Ascending aorta (tissue), 2 donors: Measurements from ENCODE around the gene MED14. TPM values are rescaled to one million over a fixed set of nuclear protein-coding genes. Genes with fewer than 3 reads are reported as not detected.

Experiments used
- DNase-seq, 2 donors: peaks; one replicate each; pipeline ENCODE4 v3.0.0-alpha.2; 2019; ENCODE audit warnings: low spot score in 2 of 2
- H3K27ac ChIP-seq, 2 donors: fragments of 200-600 bp; sonication (generic); one replicate each; pipeline ENCODE4 v1.5.1; 2016 to 2017; ENCODE audit warnings: mild to moderate bottlenecking in 1 of 2
- H3K27me3 ChIP-seq: fragments of 200-600 bp; sonication (generic); one replicate; pipeline ENCODE4 v1.5.1; 2017
- H3K36me3 ChIP-seq, 2 donors: fragments of 200-600 bp; sonication (generic); one replicate each; pipeline ENCODE4 v1.5.1; 2016
- H3K4me1 ChIP-seq, 2 donors: fragments of 200-600 bp; sonication (generic); one replicate each; pipeline ENCODE4 v1.5.1; 2016 to 2017; ENCODE audit warnings: mild to moderate bottlenecking in 1 of 2
- H3K4me3 ChIP-seq, 2 donors: fragments of 200-600 bp; sonication (generic); one replicate each; pipeline ENCODE4 v1.5.1; 2016 to 2017; ENCODE audit warnings: mild to moderate bottlenecking in 1 of 2
- H3K9me3 ChIP-seq, 2 donors: fragments of 200-600 bp; sonication (generic); one replicate each; pipeline ENCODE4 v1.5.1; 2016
- intact Hi-C: fragments of 100-400 bp; cut with DNase I; formaldehyde crosslinking; loops from one replicate; pipeline ENCODE4 v1.15.1; 2023
- total RNA-seq: library from RNA; depleted of rRNA; stranded (reverse); fragments of >200 nt; gene quantifications from one replicate; pipeline ENCODE4 v1.1.0, GENCODE V29; 2016
- TF ChIP-seq, protein P1 (sequence below), 3 experiments: fragments of 200-600 bp in 2 of 3; fragments of 450-650 bp in 1 of 3; sonication (generic) in 2 of 3; IDR thresholded peaks; one replicate each; pipeline ENCODE4 v1.5.1; 2016 to 2019; ENCODE audit warnings: antibody characterized with exemption in 3 of 3, mild to moderate bottlenecking in 1 of 3, moderate library complexity in 1 of 3

MED14 gene
- total RNA-seq, 1 donor from 2014 or later: 10.5 TPM

DNA sequence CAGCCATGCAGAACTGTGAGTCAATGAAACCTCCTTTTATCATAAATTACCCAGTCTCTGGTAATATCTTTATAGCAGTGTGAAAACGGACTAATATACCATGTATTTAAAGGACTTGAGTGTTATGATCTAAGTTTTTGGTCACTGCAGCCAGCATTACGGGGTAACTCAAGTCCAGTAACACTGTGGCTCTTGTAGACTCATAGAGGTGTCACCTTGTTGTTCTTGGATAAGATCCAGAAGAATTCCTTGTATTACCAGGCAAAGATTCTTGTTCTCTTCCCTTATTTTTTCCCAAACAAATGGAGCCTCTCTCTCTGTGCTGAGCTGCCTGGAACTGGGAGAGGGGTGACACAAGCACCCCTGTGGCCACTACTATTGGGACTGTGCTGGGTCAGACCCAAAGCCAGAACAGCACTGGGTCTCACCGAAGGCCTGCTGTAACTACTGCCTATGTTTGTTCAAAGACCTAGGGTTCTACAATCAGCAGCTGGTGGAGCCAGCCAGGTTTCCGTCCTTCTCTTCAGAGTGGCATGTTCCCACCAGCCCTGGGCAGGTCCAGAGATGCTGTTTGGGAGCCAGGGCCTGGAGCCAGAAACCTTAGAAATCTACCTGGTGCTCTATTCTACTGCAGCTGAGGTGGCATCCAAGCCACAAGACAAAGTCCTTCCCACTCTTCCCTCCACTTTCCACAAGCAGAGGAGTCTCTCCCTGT lies 43.7 kb upstream of the MED14 start:
- Histone ChIP-seq H3K4me1 (peaks cover 0 to 3% of the 10 kb centered on the region in 2 donors), H3K36me3 (no peaks in the 10 kb centered on the region), H3K9me3 (no peaks in the 10 kb centered on the region), H3K27me3 (no peaks in the 10 kb centered on the region), H3K27ac (peak overlapping the region; percentile 4 to 55), H3K4me3 (no peak overlapping the region)
- DNase-seq: no peak
- TF ChIP-seq, protein P1, sequence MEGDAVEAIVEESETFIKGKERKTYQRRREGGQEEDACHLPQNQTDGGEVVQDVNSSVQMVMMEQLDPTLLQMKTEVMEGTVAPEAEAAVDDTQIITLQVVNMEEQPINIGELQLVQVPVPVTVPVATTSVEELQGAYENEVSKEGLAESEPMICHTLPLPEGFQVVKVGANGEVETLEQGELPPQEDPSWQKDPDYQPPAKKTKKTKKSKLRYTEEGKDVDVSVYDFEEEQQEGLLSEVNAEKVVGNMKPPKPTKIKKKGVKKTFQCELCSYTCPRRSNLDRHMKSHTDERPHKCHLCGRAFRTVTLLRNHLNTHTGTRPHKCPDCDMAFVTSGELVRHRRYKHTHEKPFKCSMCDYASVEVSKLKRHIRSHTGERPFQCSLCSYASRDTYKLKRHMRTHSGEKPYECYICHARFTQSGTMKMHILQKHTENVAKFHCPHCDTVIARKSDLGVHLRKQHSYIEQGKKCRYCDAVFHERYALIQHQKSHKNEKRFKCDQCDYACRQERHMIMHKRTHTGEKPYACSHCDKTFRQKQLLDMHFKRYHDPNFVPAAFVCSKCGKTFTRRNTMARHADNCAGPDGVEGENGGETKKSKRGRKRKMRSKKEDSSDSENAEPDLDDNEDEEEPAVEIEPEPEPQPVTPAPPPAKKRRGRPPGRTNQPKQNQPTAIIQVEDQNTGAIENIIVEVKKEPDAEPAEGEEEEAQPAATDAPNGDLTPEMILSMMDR (IDR thresholded peaks at IDR 0.05): no peak
- intact Hi-C loops: no loop called here

DNA sequence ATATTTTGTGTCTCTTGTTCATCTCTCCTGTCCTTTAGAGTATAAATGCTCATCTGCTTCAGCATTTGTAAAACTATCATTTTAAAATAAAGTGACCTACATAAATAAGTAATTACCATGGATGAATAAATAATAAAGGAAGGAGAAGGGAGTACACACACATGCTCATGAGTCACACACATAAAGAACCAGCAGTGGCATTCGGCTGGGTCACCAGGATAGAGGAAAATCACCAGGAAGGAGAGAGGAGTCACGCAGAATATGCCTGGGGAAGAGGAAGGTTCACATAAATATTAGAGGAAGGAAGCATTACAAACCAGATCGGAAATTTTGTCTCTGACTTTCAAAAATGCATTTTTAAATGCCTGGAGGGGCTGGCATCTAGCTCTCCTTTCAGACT lies 38.5 kb upstream of the MED14 start:
- H3K4me1 ChIP-seq: no peaks in the 10 kb centered on the region
- TF ChIP-seq, protein P1 (IDR thresholded peaks at IDR 0.05): no peak
- H3K4me3 ChIP-seq: no peak overlapping the region
- H3K9me3 ChIP-seq: no peaks in the 10 kb centered on the region
- DNase-seq: no peak
- no peaks in the 10 kb centered on the region for H3K27me3 ChIP-seq
- no peaks in the 10 kb centered on the region for H3K36me3 ChIP-seq
- peak overlapping the region in 1 of 2 donors; percentile 16 for H3K27ac ChIP-seq
- intact Hi-C loops: loop anchor here (5.0 kb wide), 1 partner anchor 37 kb away; the partner anchor contains the start of gene MED14

DNA sequence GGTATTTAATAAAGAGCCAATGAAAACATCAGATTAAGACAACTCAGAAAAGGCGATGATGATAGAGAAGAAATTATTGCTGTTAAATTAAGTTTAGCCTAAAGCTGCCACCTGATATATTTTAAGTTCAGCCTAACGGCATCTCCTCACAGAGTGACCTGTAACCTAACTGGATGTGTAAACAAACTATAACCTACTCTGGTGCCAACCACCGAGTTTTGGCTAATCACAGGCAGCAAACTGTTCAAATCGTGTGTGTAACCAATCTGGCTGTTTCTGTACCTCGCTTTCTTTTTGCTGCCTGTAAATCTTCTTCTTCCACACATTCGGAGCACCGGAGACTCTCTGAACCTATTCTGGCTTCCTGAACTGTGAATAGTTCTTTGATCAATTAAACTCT lies 37.8 kb upstream of the MED14 start:
- Histone ChIP-seq H3K9me3 (no peaks in the 10 kb centered on the region), H3K27ac (peak overlapping the region in 1 of 2 donors; percentile 2), H3K36me3 (no peaks in the 10 kb centered on the region), H3K4me3 (no peak overlapping the region), H3K4me1 (no peaks in the 10 kb centered on the region), H3K27me3 (no peaks in the 10 kb centered on the region)
- intact Hi-C loops: loop anchor here (5.0 kb wide), 1 partner anchor 36 kb away; the partner anchor contains the start of gene MED14
- TF ChIP-seq, protein P1 (IDR thresholded peaks at IDR 0.05): no peak
- no peak for DNase-seq

DNA sequence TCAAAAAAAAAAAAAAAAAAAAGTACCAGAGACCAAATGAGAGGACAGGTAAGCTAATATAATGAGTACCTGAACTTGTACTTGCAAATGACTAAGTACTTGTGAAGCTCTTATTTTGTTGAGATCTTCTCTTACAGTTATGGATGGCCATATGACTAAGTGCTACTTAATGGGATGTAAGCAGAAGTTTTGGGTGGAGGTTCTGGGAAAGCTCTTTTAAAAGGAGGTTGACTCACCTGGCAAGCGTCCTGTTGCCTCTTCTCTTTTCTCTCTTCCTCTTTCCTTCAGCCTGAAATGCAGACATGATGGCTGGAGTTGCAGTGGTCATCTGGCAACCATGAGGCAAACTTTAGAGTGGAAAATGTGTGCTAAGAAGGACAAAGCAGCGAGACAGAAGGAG lies 36.9 kb upstream of the MED14 start:
- TF ChIP-seq, protein P1 (IDR thresholded peaks at IDR 0.05): no peak
- intact Hi-C loops: loop anchor here (5.0 kb wide), 1 partner anchor 35 kb away; the partner anchor contains the start of gene MED14

DNA sequence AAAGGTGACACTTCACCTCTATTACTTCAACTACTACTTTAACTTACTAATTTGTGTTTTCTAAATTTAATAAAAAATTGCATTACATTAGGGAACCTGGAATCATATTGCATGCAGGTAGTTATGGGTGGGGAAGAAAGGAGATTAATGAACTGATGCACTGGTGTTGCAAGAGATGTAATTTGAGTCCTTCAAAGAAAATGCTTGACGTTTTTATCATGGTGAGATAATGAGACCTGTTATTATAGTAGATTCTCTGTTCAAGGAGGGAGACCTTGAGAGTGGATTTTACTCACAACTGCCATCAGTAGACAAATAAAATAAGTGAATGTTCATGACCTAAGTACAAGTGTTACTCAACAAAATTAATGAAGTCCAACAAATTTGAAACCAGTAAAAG lies 26.4 kb upstream of the MED14 start:
- no peak overlapping the region for H3K4me3 ChIP-seq
- intact Hi-C loops: no loop called here
- no peaks in the 10 kb centered on the region for H3K27me3 ChIP-seq

More for the DNA sequence above, 36.9 kb upstream of the MED14 start:
- Histone ChIP-seq H3K27me3 (no peaks in the 10 kb centered on the region), H3K36me3 (no peaks in the 10 kb centered on the region), H3K4me1 (no peaks in the 10 kb centered on the region), H3K27ac (no peak overlapping the region), H3K9me3 (no peaks in the 10 kb centered on the region), H3K4me3 (no peak overlapping the region)
- no peak for DNase-seq

More for the DNA sequence above, 26.4 kb upstream of the MED14 start:
- H3K4me1 ChIP-seq: no peaks in the 10 kb centered on the region
- no peaks in the 10 kb centered on the region for H3K9me3 ChIP-seq
- H3K27ac ChIP-seq: no peak overlapping the region
- DNase-seq: no peak
- TF ChIP-seq, protein P1 (IDR thresholded peaks at IDR 0.05): no peak
- H3K36me3 ChIP-seq: no peaks in the 10 kb centered on the region
